Activated T-helper 1 cell treated with anti-CD3 and anti-CD28 coated beads, Interleukin-2, amount 50 U/mL, for 16 hours (primary cell): ENCODE results near the gene SVBP.

Experiments
- DNase-seq, 2 donors: peaks; one replicate each; pipeline ENCODE4 v3.0.0-alpha.2; 2020; ENCODE audit warnings: low read depth in 1 of 2, low spot score in 1 of 2

SVBP gene

GRCh38 chr1:42765832-42766740 lies 51.1 kb downstream of the SVBP start:
- DNase-seq: peak in 1 of 2 donors; percentile 23

- no peak for DNase-seq
Observed at GRCh38 chr1:42765269-42765668, 51.9 kb downstream of the SVBP start.

- no peak for DNase-seq
Observed at GRCh38 chr1:42762269-42762668, 54.9 kb downstream of the SVBP start.

DNA sequence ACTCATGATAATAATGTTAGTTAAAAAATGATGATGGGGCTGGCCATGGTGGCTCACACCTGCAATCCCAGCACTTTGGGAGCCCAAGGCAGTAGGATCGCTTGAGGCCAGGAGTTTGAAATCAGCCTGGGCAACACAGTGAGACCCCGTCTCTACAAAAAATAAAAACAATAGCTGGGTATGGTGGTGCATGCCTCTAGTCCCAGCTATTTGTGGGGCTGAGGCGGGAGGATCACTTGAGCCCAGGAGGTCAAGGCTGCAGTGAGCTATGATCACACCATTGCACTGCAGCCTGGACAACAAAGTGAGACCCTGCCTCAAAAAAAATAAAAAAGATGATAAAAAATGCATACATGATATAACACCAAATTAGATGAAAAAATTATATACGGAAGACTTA lies 55.6 kb downstream of the SVBP start:
- no peak for DNase-seq

DNA sequence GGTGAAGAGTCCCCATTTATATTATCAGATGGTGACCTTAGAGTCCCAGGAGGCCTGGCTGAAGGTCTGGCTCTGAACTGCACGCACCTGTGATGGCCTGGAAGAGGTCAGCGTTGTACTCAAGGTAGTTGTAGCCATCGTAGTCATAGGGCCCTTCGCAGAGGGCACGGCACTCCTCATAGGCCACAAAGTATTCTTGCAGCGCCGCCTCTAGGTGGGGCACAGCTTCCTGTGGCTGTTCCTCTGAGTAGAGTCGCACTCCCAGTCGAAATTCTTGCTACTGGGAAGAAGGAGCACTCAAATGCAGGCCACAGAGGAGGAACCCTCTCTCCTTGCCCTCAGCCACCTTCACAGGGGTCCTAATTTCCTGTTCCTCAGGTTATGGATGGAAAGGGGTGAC lies 58.1 kb downstream of the SVBP start:
- DNase-seq: no peak

DNA sequence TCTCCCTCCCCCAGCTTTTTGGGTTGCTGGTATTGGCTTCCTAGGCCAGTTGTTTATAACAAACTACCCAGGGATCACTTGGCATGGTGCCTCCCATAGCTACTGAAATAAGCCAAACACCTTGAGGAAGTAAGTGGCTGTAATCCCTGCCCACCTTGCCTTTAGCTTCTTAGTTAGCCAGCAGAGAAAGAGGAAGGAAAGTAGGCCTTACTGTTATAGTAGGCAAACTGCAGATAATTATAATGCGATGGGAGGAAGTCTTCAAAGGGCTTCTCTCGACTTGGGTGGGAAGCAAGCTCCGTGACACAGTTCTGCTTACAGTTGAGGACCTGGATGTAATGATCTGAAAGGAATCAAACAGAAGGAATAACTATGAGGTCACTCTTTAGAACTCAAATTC lies 58.6 kb downstream of the SVBP start:
- no peak for DNase-seq

DNA sequence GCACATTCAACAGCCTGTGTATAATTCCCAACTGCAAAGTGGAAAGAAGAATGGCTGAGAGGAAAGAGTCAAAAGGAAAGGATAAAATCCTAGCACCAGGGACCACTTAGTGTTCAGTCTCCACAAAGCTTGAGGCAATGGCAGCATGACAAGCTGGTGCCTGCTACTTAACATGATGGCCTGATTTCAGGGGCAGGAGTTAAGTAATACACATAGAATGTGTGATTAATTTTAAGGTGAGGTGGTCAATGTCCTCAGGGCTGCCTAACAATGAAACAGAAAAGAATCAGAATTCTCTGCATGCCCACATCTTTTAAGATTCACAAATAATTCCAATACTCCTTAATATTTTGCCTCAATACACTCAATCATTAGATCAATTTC lies 59.3 kb downstream of the SVBP start:
- no peak for DNase-seq
